Testis (tissue), 3 donors: ENCODE data around the gene BOD1L2. TPM values are rescaled to one million over a fixed set of nuclear protein-coding genes. Genes with fewer than 3 reads are reported as not detected.

Experiments
- DNase-seq: peaks from one replicate; pipeline ENCODE4 v3.0.0-alpha.2; 2019
- H3K27ac ChIP-seq, 2 donors: fragments of 200-600 bp; sonication (generic); one replicate each; pipeline ENCODE4 v1.5.1; 2019
- H3K27me3 ChIP-seq: fragments of 200-600 bp; sonication (generic); one replicate; pipeline ENCODE4 v1.5.1; 2019
- H3K36me3 ChIP-seq: fragments of 200-600 bp; sonication (generic); one replicate; pipeline ENCODE4 v1.5.1; 2017; ENCODE audit warnings: low read depth; ENCODE audit errors: missing control alignments
- H3K4me1 ChIP-seq: fragments of 200-600 bp; sonication (generic); one replicate; pipeline ENCODE4 v1.5.1; 2019
- H3K4me3 ChIP-seq, 2 donors: fragments of 200-600 bp; sonication (generic); one replicate each; pipeline ENCODE4 v1.5.1; 2017 to 2019
- H3K9me3 ChIP-seq: fragments of 200-600 bp; sonication (generic); one replicate; pipeline ENCODE4 v1.5.1; 2017
- CTCF ChIP-seq, 3 experiments: fragments of 450-650 bp in 2 of 3; fragments of 200-600 bp in 1 of 3; sonication (generic) in 1 of 3; IDR thresholded peaks; one replicate each; pipeline ENCODE4 v1.5.1; 2016 to 2019; ENCODE audit warnings: antibody characterized with exemption in 3 of 3, mild to moderate bottlenecking in 2 of 3, moderate library complexity in 1 of 3
- POLR2A ChIP-seq: fragments of 450-650 bp; IDR thresholded peaks from one replicate; pipeline ENCODE4 v1.6.1; 2017; ENCODE audit warnings: antibody characterized with exemption, mild to moderate bottlenecking, moderate library complexity
- WGBS, 2 donors: methylation state at CpG; one replicate each; pipeline ENCODE4 v1.1.5; 2018; 5-methylcytosine and 5-hydroxymethylcytosine counted together
- intact Hi-C: fragments of 100-400 bp; cut with DNase I; formaldehyde crosslinking; loops from one replicate; pipeline ENCODE4 v1.15.1; 2023; ENCODE audit warnings: low total_unique reads
- polyA plus RNA-seq: library from polyadenylated mRNA; stranded (reverse); fragments of 350-450 nt; fragmentation: Illumina TruSeq; extraction: RNeasy Lipid Tissue Mini Kit (QIAGEN cat#74804); gene quantifications from one replicate; pipeline ENCODE4 v1.2.3, GENCODE V29; 2014; ENCODE audit warnings: low read depth, low replicate concordance; ENCODE audit not compliant: insufficient read depth
- total RNA-seq, 2 donors: library from RNA; depleted of rRNA; stranded (reverse); fragments of >200 nt; gene quantifications; one replicate each; pipeline ENCODE4 v1.2.3, GENCODE V29; 2016

BOD1L2 gene
- total and polyA plus RNA-seq, 3 donors from 2014 or later = 130 to 580 (median 366) TPM

- no peak for TF ChIP-seq POLR2A
- TF ChIP-seq CTCF (IDR thresholded peaks at IDR 0.05) = no peak
- no peak for DNase-seq
- Histone ChIP-seq H3K4me3 (no peak overlapping the region), H3K36me3 (no peaks in the 10 kb centered on the region), H3K27ac (no peak overlapping the region), H3K27me3 (no peaks in the 10 kb centered on the region), H3K9me3 (no peaks in the 10 kb centered on the region), H3K4me1 (no peaks in the 10 kb centered on the region)
- WGBS, 2 donors = 76 to 77% methylated on average over 6 of the region's 6 CpGs
- intact Hi-C loops = no loop called here
Observed at GRCh38 chr18:57188851-57189557, 42.1 kb downstream of the BOD1L2 start.

- WGBS, 2 donors = 78 to 83% methylated on average over 1 of the region's 1 CpG
- Histone ChIP-seq H3K4me1 (no peaks in the 10 kb centered on the region), H3K27ac (no peak overlapping the region), H3K36me3 (no peaks in the 10 kb centered on the region), H3K9me3 (no peaks in the 10 kb centered on the region), H3K4me3 (no peak overlapping the region), H3K27me3 (no peaks in the 10 kb centered on the region)
- no peak for DNase-seq
- TF ChIP-seq POLR2A (no peak), CTCF (IDR thresholded peaks at IDR 0.05) (no peak)
- intact Hi-C loops = no loop called here
Observed at GRCh38 chr18:57190026-57190425, 43.1 kb downstream of the BOD1L2 start.

- Histone ChIP-seq H3K4me1 (no peaks in the 10 kb centered on the region), H3K4me3 (no peak overlapping the region), H3K36me3 (no peaks in the 10 kb centered on the region), H3K27me3 (no peaks in the 10 kb centered on the region), H3K27ac (no peak overlapping the region), H3K9me3 (no peaks in the 10 kb centered on the region)
- intact Hi-C loops = no loop called here
- no peak for TF ChIP-seq POLR2A
- no peak for TF ChIP-seq CTCF (IDR thresholded peaks at IDR 0.05)
- DNase-seq = no peak
- 69 to 72% methylated on average over 3 of the region's 3 CpGs for WGBS, 2 donors
Observed at GRCh38 chr18:57194070-57194469, 47.2 kb downstream of the BOD1L2 start.

GRCh38 chr18:57194622-57195021 lies 47.7 kb downstream of the BOD1L2 start:
- no peaks in the 10 kb centered on the region for H3K4me1 ChIP-seq
- no peak overlapping the region for H3K27ac ChIP-seq
- no peak for DNase-seq
- no peak overlapping the region for H3K4me3 ChIP-seq
- WGBS, 2 donors = 76 to 84% methylated on average over 3 of the region's 3 CpGs
- TF ChIP-seq POLR2A (no peak), CTCF (IDR thresholded peaks at IDR 0.05) (no peak)
- intact Hi-C loops = no loop called here
- no peaks in the 10 kb centered on the region for H3K27me3 ChIP-seq
- no peaks in the 10 kb centered on the region for H3K36me3 ChIP-seq
- no peaks in the 10 kb centered on the region for H3K9me3 ChIP-seq

GRCh38 chr18:57195341-57195740 lies 48.5 kb downstream of the BOD1L2 start:
- DNase-seq = no peak
- Histone ChIP-seq H3K4me1 (no peaks in the 10 kb centered on the region), H3K36me3 (no peaks in the 10 kb centered on the region), H3K27me3 (no peaks in the 10 kb centered on the region), H3K27ac (no peak overlapping the region), H3K4me3 (no peak overlapping the region), H3K9me3 (no peaks in the 10 kb centered on the region)
- TF ChIP-seq CTCF (IDR thresholded peaks at IDR 0.05) (no peak), POLR2A (no peak)
- WGBS, 2 donors = 85 to 87% methylated on average over 1 of the region's 1 CpG
- intact Hi-C loops = no loop called here
